BE2C (cell line): Measurements from ENCODE around the gene SF3A2.

Experiments used
- DNase-seq: peaks from one replicate; pipeline ENCODE4 v3.0.0-alpha.2; 2020
- H3K27me3 ChIP-seq: fragments of 250-450 bp; sonication (Bioruptor Pico); 2 replicates; pipeline ENCODE4 v1.5.1; 2020; ENCODE audit warnings: mild to moderate bottlenecking
- H3K36me3 ChIP-seq: fragments of 250-450 bp; sonication (Bioruptor Pico); 2 replicates; pipeline ENCODE4 v1.5.1; 2020; ENCODE audit warnings: mild to moderate bottlenecking
- H3K4me1 ChIP-seq: fragments of 250-450 bp; sonication (Bioruptor Pico); 2 replicates; pipeline ENCODE4 v1.5.1; 2020
- H3K4me3 ChIP-seq: 2 replicates; pipeline ENCODE4 v1.5.1; 2011; ENCODE audit warnings: low read depth, low read length
- H3K9me3 ChIP-seq: fragments of 250-450 bp; sonication (Bioruptor Pico); 2 replicates; pipeline ENCODE4 v1.5.1; 2020
- CTCF ChIP-seq: IDR thresholded peaks from 2 replicates; pipeline ENCODE4 v1.5.1; 2012; ENCODE audit warnings: mild to moderate bottlenecking, low read depth, low read length

SF3A2 gene

GRCh38 chr19:2227415-2228156 lies 9.0 kb upstream of the SF3A2 start:
- peaks cover 6% of the 10 kb centered on the region; the same call in 1 of the 2 replicates for H3K4me1 ChIP-seq
- DNase-seq = no peak
- no peak overlapping the region for H3K4me3 ChIP-seq
- no peaks in the 10 kb centered on the region for H3K9me3 ChIP-seq
- TF ChIP-seq CTCF = no peak
- H3K27me3 ChIP-seq = no peaks in the 10 kb centered on the region
- H3K36me3 ChIP-seq = peaks cover 78% of the 10 kb centered on the region

- H3K36me3 ChIP-seq = peaks cover 80% of the 10 kb centered on the region
- H3K4me3 ChIP-seq = no peak overlapping the region
- DNase-seq = no peak
Measured at GRCh38 chr19:2228157-2229030, 8.2 kb upstream of the SF3A2 start.

GRCh38 chr19:2229103-2230032 lies 7.3 kb upstream of the SF3A2 start:
- no peak for DNase-seq
- Histone ChIP-seq H3K4me1 (peaks cover 6% of the 10 kb centered on the region; the same call in 1 of the 2 replicates), H3K36me3 (peaks cover 84% of the 10 kb centered on the region), H3K27me3 (no peaks in the 10 kb centered on the region), H3K4me3 (no peak overlapping the region), H3K9me3 (no peaks in the 10 kb centered on the region)
- no peak for TF ChIP-seq CTCF

More at GRCh38 chr19:2228157-2229030, 8.2 kb upstream of the SF3A2 start:
- no peak for TF ChIP-seq CTCF
- Histone ChIP-seq H3K27me3 (no peaks in the 10 kb centered on the region), H3K9me3 (no peaks in the 10 kb centered on the region), H3K4me1 (peaks cover 6% of the 10 kb centered on the region; the same call in 1 of the 2 replicates)

GRCh38 chr19:2230033-2230531 lies 6.5 kb upstream of the SF3A2 start:
- peaks cover 6% of the 10 kb centered on the region; the same call in 1 of the 2 replicates for H3K4me1 ChIP-seq
- H3K4me3 ChIP-seq = no peak overlapping the region
- TF ChIP-seq CTCF = no peak
- no peak for DNase-seq
- no peaks in the 10 kb centered on the region for H3K27me3 ChIP-seq
- H3K36me3 ChIP-seq = peaks cover 83% of the 10 kb centered on the region
- no peaks in the 10 kb centered on the region for H3K9me3 ChIP-seq

GRCh38 chr19:2230807-2231533 lies 5.7 kb upstream of the SF3A2 start:
- Histone ChIP-seq H3K9me3 (no peaks in the 10 kb centered on the region), H3K4me1 (peaks cover 6% of the 10 kb centered on the region; the same call in 1 of the 2 replicates), H3K27me3 (no peaks in the 10 kb centered on the region), H3K36me3 (peaks cover 74% of the 10 kb centered on the region), H3K4me3 (no peak overlapping the region)
- no peak for DNase-seq
- TF ChIP-seq CTCF = no peak
